Measurements from ENCODE around the gene PKNOX2.

PKNOX2 gene

DNA sequence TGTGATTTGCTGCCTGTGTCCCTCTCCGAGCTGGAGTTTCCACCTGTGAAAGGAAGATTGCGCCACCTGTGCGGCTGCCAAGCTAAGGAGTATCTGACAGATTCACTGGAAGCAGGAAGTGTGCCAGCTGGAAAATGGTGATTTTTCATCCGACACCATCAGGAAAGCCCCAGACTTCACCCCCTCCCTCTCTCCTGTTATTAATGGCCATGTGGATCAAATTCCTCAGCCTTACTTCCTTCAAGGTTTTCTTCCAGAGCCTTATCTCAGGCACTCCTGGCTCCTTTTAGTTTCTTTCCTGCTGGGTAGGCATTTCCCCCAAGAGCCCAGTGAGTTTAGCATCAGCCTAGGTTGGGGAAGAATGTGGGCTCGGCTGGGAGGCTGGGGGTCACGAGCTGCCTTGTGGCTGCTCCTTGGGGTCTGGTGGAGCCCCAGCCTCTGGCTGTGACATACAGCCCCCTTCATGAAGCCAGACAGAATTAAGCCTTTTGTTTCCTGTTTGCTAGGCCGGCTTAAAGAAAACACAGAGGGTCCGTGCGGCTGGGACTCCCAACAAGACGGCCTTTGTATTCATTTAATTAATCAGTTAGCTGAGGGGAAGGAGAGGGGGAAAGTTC is 37.1 kb downstream of the PKNOX2 start:
- TF ChIP-seq, protein P1, sequence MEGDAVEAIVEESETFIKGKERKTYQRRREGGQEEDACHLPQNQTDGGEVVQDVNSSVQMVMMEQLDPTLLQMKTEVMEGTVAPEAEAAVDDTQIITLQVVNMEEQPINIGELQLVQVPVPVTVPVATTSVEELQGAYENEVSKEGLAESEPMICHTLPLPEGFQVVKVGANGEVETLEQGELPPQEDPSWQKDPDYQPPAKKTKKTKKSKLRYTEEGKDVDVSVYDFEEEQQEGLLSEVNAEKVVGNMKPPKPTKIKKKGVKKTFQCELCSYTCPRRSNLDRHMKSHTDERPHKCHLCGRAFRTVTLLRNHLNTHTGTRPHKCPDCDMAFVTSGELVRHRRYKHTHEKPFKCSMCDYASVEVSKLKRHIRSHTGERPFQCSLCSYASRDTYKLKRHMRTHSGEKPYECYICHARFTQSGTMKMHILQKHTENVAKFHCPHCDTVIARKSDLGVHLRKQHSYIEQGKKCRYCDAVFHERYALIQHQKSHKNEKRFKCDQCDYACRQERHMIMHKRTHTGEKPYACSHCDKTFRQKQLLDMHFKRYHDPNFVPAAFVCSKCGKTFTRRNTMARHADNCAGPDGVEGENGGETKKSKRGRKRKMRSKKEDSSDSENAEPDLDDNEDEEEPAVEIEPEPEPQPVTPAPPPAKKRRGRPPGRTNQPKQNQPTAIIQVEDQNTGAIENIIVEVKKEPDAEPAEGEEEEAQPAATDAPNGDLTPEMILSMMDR (IDR thresholded peaks at IDR 0.05; ENCODE audit: insufficient read depth, missing control alignments) = no peak
- no peak for DNase-seq (ENCODE audit: insufficient read length, low spot score)
- FAIRE-seq = no peak

DNA sequence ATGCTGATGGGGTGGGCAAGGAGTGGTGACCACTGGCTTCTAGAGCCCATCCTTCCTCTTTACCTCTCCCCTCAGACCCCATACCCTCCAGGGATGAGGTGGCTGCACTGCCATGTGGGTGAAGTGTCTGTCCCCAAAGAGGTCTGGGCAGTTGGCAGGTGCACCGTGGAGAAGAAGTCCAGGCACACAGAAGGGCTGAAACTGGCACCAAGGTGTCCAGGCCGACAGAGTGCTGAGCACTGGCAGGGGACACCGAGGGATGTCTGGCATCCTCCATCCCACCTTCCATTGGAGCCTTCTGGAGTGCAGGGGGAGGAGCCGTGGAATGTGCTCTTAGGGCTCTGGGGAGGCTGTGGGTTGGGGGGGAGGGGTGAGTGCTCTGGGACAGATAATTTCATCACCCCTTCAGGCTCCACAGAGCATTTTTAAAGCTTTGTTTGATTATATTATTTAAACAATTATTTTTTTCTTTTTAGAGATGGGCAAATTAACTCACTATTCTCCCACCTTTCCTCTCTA is 37.9 kb downstream of the PKNOX2 start:
- FAIRE-seq = no peak
- DNase-seq (ENCODE audit: insufficient read length, low spot score) = no peak
- TF ChIP-seq, protein P1 (IDR thresholded peaks at IDR 0.05; ENCODE audit: insufficient read depth, missing control alignments) = no peak

DNA sequence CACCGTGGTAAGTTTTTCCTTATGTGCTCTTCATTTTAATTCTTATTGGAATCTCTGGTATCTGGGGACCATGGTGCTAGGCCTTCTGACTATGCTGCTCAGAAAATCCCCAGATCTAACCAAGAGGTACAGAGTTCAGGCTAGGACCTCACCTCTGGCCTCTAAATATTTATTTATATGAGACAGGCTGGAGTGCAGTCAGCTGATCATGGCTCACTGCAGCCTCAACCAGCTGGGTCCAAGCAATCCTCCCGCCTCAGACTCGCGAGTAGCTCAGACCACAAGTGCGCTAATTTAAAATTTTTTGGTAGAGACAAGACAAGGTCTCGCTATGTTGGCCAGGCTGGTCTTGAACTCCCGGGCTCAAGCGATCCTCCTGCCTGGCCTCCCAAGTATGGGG is 38.4 kb downstream of the PKNOX2 start:
- TF ChIP-seq, protein P1 (IDR thresholded peaks at IDR 0.05; ENCODE audit: insufficient read depth, missing control alignments) = no peak
- DNase-seq (ENCODE audit: insufficient read length, low spot score) (no peak), FAIRE-seq (no peak)

DNA sequence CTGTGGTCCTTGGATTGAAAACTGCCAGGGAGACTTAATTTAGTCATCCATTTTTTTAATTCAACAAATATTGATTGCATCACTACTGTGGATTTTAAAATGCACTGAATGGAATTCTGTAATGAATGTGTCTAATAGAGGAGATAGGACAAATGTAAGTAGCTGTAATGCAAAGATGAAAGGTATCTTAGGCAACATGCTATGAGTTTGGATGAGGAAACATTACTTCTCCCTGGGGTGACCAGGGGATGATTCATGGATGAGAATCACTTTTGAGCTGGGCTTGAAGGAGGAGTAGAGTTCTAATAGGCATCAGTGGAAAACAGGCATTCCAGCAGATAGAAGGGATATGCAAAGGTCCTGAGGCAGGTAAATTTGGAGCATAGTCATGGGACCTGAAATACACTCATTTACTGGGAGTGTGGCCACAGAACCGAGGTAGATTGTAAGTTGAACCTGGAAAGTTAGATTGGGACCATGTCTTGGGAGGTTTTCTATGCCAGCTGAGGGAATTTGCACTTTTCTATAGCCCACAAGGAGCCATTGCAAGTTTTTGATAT is 43.4 kb downstream of the PKNOX2 start:
- FAIRE-seq (no peak), DNase-seq (ENCODE audit: insufficient read length, low spot score) (no peak)
- TF ChIP-seq, protein P1 (IDR thresholded peaks at IDR 0.05; ENCODE audit: insufficient read depth, missing control alignments) = no peak

DNA sequence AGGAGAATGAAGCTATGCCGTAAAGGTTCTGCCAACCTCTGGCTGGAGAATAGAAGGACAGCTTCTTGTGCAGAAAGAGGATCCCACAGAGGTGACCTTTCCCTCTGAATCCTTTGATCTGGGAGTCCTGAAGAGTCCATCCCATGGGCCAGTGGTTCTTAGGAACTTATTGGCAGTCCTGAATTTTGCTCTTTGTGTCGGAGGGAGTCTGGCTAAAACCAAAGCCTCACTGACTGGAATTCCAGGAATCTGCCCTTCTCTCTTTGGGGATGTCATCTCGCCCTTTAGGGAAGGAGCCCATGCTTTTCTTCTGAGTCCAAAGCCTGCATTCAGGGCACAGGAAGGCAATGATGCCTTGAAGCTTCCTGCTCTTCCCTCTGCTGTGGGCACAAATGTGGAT is 45.5 kb downstream of the PKNOX2 start:
- DNase-seq (ENCODE audit: insufficient read length, low spot score) = no peak
- TF ChIP-seq, protein P1 (IDR thresholded peaks at IDR 0.05; ENCODE audit: insufficient read depth, missing control alignments) = no peak
- FAIRE-seq = no peak

DNA sequence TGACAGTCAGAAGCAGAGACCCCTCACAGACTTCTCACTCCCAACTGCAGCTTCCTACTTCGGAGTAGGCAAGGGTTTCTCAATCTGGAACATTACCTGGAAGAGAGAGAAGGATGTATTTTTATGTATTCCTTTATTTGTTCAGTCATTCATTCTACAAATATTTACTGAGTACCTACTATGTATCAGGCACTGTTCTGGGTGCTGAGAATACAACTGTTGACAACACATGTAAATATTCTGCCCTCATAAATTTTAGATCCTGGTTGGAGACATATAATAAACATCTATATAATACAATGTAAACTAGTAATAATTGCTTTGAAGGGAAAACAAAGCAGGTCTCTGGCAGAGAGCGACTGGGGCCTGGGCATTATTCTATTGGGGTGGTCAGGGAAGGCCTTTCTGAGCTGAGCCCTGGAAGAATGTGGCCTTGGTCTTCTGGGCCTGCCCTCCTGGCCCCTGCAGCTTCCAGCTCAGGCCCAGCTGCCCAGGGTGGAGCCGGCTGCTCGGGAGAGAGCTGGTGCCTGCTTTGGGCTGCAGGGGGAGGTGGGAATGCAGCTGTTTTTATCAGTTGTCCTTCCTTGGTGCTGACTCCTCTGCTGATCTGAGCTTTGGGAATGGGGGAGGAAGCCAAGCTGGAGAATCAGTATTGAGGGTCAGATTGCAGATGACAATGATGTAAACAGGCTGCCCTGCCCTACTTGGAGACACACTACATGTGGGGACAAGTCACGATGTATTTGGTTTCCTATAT is 46.8 kb downstream of the PKNOX2 start:
- no peak for DNase-seq (ENCODE audit: insufficient read length, low spot score)
- FAIRE-seq = no peak
- TF ChIP-seq, protein P1 (IDR thresholded peaks at IDR 0.05; ENCODE audit: insufficient read depth, missing control alignments) = no peak

Measured in D721Med (cell line).